Stimulated activated naive CD8-positive, alpha-beta T cell treated with anti-CD3 and anti-CD28 coated beads, Interleukin-15, amount 100 ng/mL, for 72 hours (primary cell): ENCODE measurements around the gene ADAP1.
"Not testable (repeated sequence)": the region's sequence is repeated elsewhere in the genome, so short reads cannot be mapped to it uniquely, and the experiment has no call there.

Source experiments
- ATAC-seq: fragments of 150-1000 bp; cut with Tn5 transposase; 2 replicates; pipeline ENCODE4 v1.10.0; 2021; ENCODE audit warnings: mild to moderate bottlenecking, moderate library complexity
- DNase-seq, 2 donors: peaks; one replicate each; pipeline ENCODE4 v3.0.0; 2021 to 2022
- H3K27ac Mint-ChIP-seq, 2 donors: one replicate each; pipeline ENCODE4 v1.8.0; 2022; ENCODE audit warnings: mild to moderate bottlenecking in 2 of 2, mixed read lengths in 2 of 2, moderate library complexity in 2 of 2
- H3K27me3 Mint-ChIP-seq: one replicate; pipeline ENCODE4 v1.8.0; 2022; ENCODE audit warnings: mixed read lengths
- H3K4me1 Mint-ChIP-seq: one replicate; pipeline ENCODE4 v1.8.0; 2022; ENCODE audit warnings: mild to moderate bottlenecking, mixed read lengths
- H3K4me3 Mint-ChIP-seq, 2 donors: one replicate each; pipeline ENCODE4 v1.8.0; 2022; ENCODE audit warnings: mild to moderate bottlenecking in 2 of 2, mixed read lengths in 2 of 2, moderate library complexity in 1 of 2
- H3K9me3 Mint-ChIP-seq, 2 donors: one replicate each; pipeline ENCODE4 v1.8.0; 2022; ENCODE audit warnings: mixed read lengths in 2 of 2

Gene ADAP1

DNA sequence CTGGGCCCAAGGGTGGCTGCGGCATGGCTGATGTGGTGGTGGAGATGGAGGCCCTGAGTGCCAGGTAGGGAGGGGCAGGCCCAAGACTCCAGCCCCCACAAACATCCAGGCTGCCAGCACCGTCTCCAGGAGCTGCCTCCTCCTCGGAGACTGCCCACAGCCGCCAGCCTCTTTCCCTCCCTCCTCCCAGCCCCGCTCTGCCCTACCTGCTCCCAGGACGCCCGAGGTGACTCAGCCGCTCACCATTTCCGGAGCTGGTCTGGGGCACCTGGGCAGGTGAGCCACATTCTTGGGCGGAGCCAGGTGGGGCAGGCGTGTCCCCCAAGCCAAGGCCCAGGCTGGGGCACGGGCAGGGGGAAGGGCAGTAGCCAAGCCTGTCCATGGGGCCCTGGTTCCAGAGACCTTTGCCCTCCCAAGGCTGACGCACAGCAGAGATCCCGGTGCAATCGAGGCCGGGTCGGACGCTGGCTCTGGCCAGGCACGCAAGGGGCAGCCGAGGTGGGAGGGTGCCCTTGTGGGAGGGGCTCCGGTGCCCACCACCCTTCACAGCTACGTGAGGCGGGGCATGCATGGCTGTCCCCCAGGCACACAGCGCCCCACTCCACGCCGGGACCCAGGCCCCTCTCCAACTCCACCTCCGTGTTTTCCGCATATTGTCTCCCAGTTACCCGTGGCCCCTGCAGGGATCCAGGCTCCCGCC lies 8.8 kb downstream of the ADAP1 start:
- H3K27me3 Mint-ChIP-seq: no peaks in the 10 kb centered on the region
- peaks cover 52% of the 10 kb centered on the region for H3K4me1 Mint-ChIP-seq
- H3K9me3 Mint-ChIP-seq: peaks cover 7 to 16% of the 10 kb centered on the region in 2 donors
- no peak overlapping the region for H3K27ac Mint-ChIP-seq
- ATAC-seq: peak; percentile 25
- no peak overlapping the region for H3K4me3 Mint-ChIP-seq
- DNase-seq: no peak

DNA sequence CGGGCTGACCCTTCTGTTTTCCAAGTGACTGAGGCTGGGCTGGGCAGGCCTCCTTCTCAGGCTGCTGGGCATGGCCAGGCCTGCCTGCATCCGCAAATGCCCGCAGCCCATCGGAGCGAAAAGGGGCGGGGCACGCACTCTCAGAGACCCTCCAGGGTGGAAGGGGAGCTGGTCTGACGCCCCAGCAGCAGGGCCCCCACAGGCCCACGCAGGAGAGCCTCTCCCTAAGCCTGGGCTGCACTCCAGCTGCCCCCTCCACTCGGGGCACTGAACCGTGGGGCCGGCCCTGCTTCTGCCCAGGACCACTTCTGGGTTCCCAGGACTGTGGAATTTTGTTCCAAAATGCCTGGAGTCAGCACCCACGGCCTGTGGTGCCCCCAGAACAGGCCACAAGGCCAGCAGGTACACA lies 9.3 kb downstream of the ADAP1 start:
- ATAC-seq: no peak
- H3K4me1 Mint-ChIP-seq: peaks cover 52% of the 10 kb centered on the region
- no peak overlapping the region for H3K27ac Mint-ChIP-seq
- DNase-seq: no peak
- peaks cover 7 to 21% of the 10 kb centered on the region in 2 donors for H3K9me3 Mint-ChIP-seq
- no peak overlapping the region for H3K4me3 Mint-ChIP-seq
- no peaks in the 10 kb centered on the region for H3K27me3 Mint-ChIP-seq

DNA sequence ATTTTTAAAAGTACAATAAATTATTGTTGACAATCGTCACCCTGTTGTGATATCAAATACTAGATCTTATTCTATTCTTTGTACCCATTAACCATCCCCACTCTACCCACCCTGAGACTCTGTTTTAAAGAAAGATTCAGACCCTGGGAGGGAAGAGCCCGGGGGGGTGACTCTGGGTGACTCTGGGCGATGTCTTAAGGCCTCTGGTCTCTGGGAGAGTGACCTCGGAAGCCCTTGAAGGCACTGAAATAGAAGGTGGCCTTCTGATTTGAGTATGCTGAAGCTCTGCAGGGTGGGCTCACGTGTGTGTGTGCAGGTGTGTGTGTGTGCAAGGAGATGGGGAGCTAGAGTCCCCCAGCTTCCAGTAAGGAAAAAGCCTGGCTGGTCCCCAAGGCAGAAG lies 9.7 kb downstream of the ADAP1 start:
- no peak overlapping the region for H3K4me3 Mint-ChIP-seq
- ATAC-seq (no peak), DNase-seq (no peak)
- no peaks in the 10 kb centered on the region for H3K27me3 Mint-ChIP-seq
- H3K9me3 Mint-ChIP-seq: peaks cover 7 to 25% of the 10 kb centered on the region in 2 donors
- peak overlapping the region in 1 of 2 donors; percentile 16 for H3K27ac Mint-ChIP-seq
- peaks cover 52% of the 10 kb centered on the region for H3K4me1 Mint-ChIP-seq

DNA sequence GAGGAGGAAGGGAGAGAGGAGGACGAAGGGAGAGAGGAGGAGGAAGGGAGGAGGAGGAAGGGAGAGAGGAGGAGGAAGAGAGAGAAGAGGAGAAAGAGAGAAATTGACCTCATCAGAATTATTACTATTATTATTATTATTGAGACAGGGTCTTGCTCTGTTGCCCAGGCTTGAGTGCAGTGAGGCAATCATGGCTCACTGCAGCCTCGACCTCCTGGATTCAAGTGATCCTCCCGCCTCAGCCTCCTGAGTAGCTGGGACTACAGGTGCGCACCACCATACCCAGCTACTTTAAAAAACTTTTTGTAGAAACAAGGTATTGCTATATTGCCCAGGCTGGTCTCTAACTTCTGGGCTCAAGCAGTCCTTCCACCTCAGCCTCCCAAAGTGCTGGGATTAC lies 10.7 kb downstream of the ADAP1 start:
- Mint-ChIP-seq H3K4me1 (peaks cover 47% of the 10 kb centered on the region), H3K9me3 (peaks cover 7 to 27% of the 10 kb centered on the region in 2 donors)
- not testable (repeated sequence) for H3K27me3 Mint-ChIP-seq, DNase-seq, ATAC-seq, H3K4me3 Mint-ChIP-seq, H3K27ac Mint-ChIP-seq

DNA sequence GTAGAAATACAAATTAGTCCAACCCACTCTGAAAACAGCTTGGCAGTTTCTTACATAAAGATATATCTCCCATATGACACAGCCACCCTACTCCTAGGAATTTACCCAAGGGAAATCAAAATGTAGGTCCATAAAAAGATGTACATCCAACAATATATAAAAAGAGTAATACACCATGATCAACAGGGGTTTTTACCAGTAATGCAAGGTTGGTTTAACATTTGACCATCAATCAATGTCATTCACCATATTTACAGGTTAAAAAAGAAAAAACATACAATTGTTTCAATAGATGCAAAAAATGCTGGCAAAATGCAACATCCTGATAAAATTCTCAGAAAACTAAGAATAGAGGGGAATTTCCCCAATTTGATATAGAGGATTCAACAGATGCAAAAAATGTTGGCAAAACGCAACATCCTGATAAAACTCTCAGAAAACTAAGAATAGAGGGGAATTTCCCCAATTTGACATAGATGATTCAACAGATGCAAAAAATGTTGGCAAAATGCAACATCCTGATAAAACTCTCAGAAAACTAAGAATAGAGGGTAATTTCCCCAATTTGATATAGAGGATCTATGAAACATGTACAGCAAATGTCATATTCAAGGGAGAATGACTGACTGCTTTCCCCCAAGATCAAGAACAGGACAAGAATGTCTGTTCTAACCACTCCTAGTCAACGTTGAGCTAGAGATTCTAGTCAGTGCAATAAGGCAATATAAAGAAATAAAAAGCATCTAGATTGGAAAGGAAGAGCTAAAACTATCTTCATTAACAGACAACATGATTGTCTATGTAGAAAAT lies 13.7 kb downstream of the ADAP1 start:
- H3K4me3 Mint-ChIP-seq: peak overlapping the region in 1 of 2 donors; percentile 73
- no peak for DNase-seq
- peaks cover 7 to 27% of the 10 kb centered on the region in 2 donors for H3K9me3 Mint-ChIP-seq
- H3K27me3 Mint-ChIP-seq: no peaks in the 10 kb centered on the region
- H3K4me1 Mint-ChIP-seq: peaks cover 60% of the 10 kb centered on the region
- peak overlapping the region; percentile 60 to 99 for H3K27ac Mint-ChIP-seq
- peak; percentile 34 for ATAC-seq

DNA sequence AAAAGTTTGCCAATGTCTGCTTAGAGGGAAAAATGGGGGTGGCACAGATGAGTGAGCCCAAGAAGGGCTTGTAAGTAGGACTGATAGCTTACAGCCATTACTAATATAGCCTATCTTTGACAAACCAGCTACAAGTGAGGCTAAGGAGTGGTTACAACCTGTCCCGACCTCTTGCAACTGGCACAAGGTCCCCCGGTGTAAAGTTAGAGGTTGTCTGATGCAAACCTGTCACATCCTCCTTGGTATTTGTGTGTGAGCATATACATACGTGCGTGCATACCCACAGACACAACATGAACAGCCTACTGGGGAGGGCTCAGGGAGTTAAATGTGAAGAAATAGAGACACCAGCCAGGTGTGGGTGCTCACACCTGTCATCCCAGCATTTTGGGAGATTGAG lies 14.6 kb downstream of the ADAP1 start:
- no peak for ATAC-seq
- DNase-seq: no peak
- Mint-ChIP-seq H3K4me1 (peaks cover 60% of the 10 kb centered on the region), H3K9me3 (peaks cover 7 to 27% of the 10 kb centered on the region in 2 donors), H3K4me3 (no peak overlapping the region), H3K27ac (peak overlapping the region in 1 of 2 donors; percentile 99), H3K27me3 (no peaks in the 10 kb centered on the region)

DNA sequence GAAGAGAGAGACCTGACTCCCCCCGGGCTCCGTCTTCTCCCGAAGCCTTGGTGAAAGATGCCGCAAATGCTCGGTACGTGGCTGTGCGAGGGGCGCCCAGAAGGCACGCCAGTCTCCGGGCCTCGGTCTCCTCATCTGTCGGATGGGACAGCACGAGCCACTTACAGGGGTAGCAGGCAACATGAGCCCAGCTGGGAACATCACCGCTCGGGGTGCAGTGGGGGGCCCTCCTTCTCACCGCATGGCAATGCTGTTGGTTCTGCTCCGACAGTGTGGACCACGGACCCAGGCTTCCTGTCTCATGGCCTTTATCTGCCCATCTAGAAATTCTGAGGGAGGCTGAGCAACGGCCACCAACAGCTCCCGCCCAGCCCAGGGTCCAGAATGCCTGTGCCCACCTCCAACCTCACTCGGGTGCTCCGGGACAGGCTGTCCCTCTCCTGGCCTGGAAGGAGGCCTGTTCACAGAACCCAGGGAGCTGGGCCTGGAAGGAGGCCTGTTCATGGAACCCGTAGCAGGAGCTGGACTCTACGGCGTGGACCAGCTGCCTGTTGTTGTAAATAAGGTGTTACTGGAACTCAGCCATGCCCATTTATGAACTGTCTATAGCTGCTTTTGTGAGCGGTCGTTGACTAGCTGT lies 15.8 kb downstream of the ADAP1 start:
- no peaks in the 10 kb centered on the region for H3K27me3 Mint-ChIP-seq
- H3K4me3 Mint-ChIP-seq: peak overlapping the region in 1 of 2 donors; percentile 46
- peaks cover 57% of the 10 kb centered on the region for H3K4me1 Mint-ChIP-seq
- no peak overlapping the region for H3K27ac Mint-ChIP-seq
- ATAC-seq: no peak
- DNase-seq: no peak
- peaks cover 7 to 27% of the 10 kb centered on the region in 2 donors for H3K9me3 Mint-ChIP-seq

DNA sequence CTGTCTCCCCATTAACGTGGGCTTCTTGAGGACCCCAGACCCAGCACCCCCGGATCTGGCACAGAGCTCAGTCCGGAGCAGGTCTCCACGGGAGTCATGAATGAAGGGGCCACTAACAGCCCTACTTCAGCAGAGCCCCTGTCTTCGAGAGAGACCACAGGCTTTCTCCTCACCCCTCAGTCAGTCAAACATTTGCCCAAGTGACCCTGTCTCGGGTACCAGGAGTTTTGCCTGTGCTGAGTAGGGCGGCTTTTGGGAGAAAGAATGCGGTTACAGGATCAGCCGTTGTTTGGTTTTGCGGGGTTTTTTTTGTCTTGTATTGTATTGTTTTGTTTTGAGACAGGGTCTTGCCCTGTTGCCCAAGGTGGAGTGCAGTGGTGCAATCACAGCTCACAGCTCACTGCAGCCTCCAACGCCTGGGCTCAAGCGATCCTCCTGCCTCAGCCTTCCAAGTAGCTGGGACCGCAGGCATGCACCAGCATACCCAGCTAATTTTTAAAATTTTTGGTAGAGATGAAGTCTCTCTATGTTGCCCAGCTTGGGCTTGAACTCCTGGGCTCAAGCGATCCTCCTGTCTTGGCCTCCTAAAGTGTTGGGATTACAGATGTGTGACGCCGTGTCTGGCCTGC lies 16.5 kb downstream of the ADAP1 start:
- ATAC-seq (no peak), DNase-seq (no peak)
- peaks cover 7 to 27% of the 10 kb centered on the region in 2 donors for H3K9me3 Mint-ChIP-seq
- peaks cover 57% of the 10 kb centered on the region for H3K4me1 Mint-ChIP-seq
- H3K27ac Mint-ChIP-seq: peak overlapping the region in 1 of 2 donors; percentile 65
- H3K4me3 Mint-ChIP-seq: peak overlapping the region in 1 of 2 donors; percentile 54
- H3K27me3 Mint-ChIP-seq: no peaks in the 10 kb centered on the region

DNA sequence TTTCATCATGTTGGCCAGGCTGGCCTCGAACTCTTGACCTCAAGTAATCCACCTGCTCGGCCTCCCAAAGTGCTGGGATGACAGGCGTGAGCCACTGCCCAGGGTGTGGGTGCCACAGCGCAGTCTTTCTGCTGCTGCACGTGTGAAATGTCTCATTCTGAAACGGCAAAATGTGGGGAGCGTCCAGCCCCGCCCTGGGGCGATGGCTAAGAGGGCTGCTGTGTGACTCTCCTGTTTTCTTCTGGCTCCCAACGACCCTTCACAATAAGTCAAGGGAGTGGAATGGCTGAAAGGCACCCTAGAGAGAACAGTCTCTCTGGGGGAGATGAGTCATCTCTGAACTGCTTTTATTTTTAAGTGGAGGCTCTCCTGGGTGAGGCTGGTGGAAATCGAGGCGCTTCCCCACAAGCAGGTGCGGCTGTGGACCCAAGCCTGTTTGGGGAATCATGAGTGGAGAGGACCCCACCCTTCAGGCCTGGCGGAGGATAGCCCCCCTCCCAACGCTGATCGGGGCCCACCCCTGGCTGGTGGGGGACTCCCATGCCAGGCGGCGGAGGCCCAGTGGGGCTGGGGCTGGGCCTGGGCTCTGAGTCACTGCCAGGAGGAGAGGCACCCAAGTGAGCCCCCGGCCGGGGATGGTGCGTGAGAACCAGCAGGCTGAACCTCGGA lies 18.0 kb downstream of the ADAP1 start:
- DNase-seq (peak; percentile 61 to 71), ATAC-seq (peak; percentile 84)
- Mint-ChIP-seq H3K27me3 (no peaks in the 10 kb centered on the region), H3K9me3 (peaks cover under 1 to 19% of the 10 kb centered on the region in 2 donors), H3K4me1 (peaks cover 59% of the 10 kb centered on the region), H3K27ac (peak overlapping the region in 1 of 2 donors; percentile 56), H3K4me3 (peak overlapping the region; percentile 58 to 70)

DNA sequence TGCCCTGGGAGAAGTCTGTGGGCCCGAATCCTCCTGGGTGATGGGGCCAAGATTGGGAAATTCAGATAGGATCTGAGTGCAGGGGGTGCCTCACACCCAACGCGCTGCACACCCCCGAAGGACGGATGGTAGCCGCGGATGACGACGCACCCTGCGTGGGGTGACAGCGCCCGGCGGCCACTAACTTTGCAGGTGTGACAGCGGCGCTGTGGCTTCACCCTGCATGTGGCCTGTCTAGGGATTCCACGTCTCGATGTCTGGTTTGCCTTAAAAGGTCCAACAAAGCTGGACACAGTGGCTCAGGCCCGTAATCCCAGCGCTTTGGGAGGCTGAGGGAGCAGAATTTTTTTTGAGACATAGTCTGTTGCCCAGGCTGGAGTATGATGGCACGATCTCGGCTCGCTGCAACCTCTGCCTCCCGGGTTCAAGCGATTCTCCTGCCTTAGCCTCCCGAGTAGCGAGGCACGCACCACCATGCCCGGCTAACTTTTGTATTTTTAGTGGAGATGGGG lies 18.6 kb downstream of the ADAP1 start:
- DNase-seq (no peak), ATAC-seq (no peak)
- Mint-ChIP-seq H3K9me3 (peaks cover 0 to 13% of the 10 kb centered on the region in 2 donors), H3K27ac (no peak overlapping the region), H3K27me3 (no peaks in the 10 kb centered on the region), H3K4me3 (peak overlapping the region in 1 of 2 donors; percentile 58), H3K4me1 (peaks cover 59% of the 10 kb centered on the region)

DNA sequence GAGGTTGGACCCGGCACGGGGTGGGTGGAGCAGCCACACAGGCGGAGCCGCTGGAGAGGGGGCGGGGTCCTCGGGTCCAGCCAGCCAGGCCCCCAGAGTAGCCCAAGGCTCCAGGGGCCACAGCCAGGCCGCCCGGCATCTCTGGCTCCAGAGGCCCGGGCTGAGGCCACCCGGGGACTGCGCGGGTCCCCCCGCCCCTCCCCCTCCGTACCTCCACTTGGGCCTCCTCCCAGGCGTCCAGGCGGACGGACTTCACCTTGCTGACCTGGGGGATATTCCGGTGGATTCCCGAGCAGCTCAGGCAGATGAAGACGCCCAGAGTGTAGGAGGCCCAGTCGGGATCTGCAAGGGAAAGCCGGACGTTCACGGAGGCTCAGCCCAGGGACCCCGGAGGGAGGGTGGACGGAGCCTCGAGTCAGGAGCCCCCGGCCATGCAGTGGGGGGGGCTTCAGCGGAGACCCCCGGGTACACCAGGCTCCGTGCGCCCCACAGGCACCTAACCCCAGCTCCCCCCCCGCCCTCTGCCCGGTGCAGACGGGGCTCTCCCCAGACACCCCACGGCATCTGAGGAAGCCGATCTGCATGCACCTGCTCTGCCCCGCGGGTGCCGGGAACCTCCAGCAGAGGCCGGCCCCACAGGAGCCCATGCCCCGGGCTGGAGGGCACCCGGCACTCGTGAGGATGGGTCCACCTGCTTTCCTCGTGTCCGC lies 19.2 kb downstream of the ADAP1 start:
- Mint-ChIP-seq H3K27me3 (no peaks in the 10 kb centered on the region), H3K4me3 (no peak overlapping the region), H3K27ac (no peak overlapping the region), H3K9me3 (peaks cover 0 to 9% of the 10 kb centered on the region in 2 donors), H3K4me1 (peaks cover 59% of the 10 kb centered on the region)
- no peak for DNase-seq
- ATAC-seq: no peak

DNA sequence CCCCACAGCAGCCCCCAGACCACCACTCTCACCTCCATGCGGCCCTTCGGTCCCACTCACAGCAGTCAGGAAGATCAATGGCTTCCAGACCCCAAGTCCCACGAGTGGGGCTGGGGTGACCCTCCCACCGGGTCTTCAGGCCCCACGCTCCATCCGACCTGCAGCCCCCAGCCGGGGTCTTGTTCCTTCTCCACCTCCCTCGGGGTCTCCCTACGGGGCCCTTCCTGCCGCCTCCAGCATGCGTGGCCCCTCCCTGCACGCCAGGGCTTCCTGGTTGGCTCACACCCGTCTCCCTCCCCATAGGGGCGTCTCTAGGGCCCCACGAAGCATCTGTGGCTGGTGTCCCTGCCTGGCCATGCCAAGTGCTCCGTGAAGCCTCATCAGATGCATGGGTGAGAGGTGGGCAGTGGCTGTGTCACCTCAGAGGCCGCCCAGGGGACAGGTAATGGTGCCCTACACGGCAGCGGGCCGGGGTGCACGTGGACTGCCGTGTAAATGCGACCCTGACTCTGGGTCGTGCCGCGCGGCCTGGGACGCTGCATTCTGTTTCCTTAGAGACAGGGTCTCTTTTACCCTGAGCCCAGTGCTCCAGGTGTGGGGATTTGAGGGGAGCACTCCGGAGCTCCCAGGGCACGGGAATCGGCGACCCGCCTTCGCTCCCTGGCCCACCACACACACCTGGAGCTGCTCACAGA lies 19.9 kb downstream of the ADAP1 start:
- DNase-seq (no peak), ATAC-seq (no peak)
- Mint-ChIP-seq H3K27me3 (no peaks in the 10 kb centered on the region), H3K9me3 (peaks cover 0 to 7% of the 10 kb centered on the region in 2 donors), H3K4me3 (no peak overlapping the region), H3K27ac (peak overlapping the region in 1 of 2 donors; percentile 10), H3K4me1 (peaks cover 59% of the 10 kb centered on the region)

DNA sequence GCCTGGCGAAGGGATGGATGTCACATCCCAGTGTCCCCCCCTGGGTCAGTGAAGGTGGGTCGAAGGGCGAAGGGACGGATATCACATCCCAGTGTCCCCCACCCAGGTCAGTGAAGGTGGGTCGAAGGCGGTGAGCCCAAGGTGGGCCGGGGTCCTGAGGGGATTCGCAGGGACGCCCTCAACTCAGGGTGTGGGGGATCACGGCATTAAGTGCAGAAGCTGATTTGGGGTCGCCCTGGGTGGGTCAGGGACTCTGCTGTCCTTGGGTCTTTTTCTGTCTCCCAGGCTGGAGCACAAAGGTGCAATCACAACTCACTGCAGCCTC lies 21.9 kb downstream of the ADAP1 start:
- H3K27me3 Mint-ChIP-seq: no peaks in the 10 kb centered on the region
- H3K4me3 Mint-ChIP-seq: no peak overlapping the region
- no peak for ATAC-seq
- DNase-seq: no peak
- peaks cover 64% of the 10 kb centered on the region for H3K4me1 Mint-ChIP-seq
- peaks cover 0 to 7% of the 10 kb centered on the region in 2 donors for H3K9me3 Mint-ChIP-seq
- no peak overlapping the region for H3K27ac Mint-ChIP-seq
